Measurements from ENCODE around the gene TRAPPC12.
"Not testable (repeated sequence)": the region's sequence is repeated elsewhere in the genome, so short reads cannot be mapped to it uniquely, and the experiment has no call there.

TRAPPC12 gene

DNA sequence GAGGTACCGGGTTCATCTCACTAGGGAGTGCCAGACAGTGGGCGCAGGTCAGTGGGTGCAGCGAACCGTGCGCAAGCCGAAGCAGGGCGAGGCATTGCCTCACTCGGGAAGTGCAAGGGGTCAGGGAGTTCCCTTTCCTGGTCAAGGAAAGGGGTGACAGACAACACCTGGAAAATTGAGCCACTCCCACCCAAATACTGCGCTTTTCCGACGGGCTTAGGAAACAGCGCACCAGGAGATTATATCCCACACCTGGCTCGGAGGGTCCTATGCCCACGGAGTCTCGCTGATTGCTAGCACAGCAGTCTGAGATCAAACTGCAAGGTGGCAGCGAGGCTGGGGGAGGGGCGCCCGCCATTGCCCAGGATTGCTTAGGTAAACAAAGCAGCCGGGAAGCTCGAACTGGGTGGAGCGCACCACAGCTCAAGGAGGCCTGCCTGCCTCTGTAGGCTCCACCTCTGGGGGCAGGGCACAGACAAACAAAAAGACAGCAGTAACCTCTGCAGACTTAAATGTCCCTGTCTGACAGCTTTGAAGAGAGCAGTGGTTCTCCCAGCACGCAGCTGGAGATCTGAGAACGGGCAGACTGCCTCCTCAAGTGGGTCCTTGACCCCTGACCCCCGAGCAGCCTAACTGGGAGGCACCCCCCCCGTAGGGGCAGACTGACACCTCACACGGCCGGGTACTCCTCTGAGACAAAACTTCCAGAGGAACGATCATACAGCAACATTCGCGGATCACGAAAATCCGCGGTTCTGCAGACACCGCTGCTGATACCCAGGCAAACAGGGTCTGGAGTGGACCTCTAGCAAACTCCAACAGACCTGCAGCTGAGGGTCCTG, 9.9 kb upstream of the TRAPPC12 start:
- not testable (repeated sequence) for DNase-seq

DNA sequence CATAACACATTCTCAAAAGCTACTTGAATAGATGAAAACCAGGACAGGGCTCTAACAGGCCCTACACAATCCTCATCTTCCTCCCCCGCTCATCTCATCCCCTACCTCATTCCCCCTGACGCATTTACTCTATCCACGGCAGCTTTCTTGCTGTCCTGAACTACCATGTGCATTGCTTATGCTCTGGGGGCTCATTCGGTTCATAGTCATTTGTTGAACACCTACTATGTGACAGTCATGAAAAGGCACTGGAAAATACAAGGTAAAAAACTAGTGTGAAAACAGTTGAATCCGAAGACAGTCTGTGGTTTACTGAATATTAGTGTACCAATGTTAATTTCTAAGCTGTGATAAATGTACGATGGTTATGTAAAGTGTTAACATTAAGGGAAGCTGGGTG, 2.7 kb upstream of the TRAPPC12 start:
- no peak for DNase-seq

DNA sequence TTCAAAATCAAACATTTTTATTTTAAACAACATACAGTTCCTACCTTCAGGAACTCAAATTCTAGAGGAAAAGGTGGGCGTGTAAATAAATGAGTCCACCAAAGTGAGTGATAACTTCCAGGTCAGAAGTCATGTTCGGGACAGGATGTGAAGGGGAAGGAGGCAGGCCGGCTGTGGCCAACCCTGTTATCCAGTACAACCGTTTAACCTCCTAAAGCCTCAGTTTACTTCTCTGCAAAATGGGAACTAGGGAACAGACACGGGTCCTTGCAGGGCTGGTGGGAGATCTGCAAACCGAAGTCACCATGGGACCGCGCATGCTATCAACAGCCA, 2.2 kb upstream of the TRAPPC12 start:
- no peak for DNase-seq

DNA sequence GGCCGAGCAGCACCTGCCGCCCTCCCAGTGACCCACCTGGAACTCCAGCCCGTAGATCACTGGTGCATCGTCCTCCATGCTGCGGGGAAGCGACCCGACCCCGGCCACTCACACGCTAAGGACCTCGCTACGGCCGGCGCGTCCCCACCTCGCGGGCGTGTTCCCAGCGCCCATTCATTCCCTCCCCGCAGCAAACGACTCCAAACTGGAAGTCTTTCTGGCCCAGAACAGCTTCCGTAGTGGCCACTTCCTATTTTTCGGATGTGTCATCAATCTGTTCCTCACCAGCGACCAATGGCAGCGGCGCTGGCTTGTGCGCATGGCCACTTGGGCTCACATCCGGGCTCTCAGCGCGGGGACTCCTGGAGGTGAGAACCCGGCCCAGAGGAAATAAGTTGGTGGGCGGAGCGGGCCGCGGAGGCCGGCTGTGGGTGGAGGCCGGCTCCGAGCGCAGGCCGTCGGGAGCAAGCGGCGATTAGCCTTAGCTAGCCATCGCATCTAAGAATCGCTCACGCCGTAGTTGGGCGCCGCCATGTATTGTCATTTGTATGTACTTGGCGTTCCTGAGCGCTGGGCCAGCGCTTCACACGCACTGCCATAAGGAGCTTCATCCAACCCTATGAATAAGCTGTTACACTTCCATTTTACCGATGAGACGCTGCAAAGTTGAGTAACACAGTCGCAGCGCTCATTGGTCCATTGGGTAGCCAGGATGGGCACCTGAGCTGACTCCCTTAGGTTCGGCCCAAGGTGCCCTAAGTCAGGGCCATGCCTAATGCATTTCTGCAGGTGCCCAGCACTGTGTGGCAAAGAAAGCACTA, 1.7 kb upstream of the TRAPPC12 start, which contains the start of gene EIPR1:
Gene EIPR1, minus strand, starts transcription at position 207 of the 821 bp plus-strand sequence. Its CDS starts 129 bp downstream, at position 78.
- peak; percentile 95 for DNase-seq

DNA sequence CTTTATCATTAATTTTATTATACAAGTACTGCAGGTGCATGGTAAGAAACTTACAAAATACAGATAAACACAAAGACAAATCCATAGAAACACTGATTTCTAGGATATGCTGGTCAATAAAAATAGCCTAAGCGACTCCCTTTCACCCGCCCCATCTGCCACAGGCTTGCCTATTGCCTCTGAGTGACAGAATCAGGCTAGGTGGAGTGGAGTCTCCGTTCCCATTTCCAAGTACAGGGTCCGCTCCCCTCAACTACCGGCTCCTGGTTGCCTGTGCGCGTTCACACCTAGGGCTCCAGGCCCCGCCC, 201 bp upstream of the TRAPPC12 start:
- no peak for DNase-seq

DNA sequence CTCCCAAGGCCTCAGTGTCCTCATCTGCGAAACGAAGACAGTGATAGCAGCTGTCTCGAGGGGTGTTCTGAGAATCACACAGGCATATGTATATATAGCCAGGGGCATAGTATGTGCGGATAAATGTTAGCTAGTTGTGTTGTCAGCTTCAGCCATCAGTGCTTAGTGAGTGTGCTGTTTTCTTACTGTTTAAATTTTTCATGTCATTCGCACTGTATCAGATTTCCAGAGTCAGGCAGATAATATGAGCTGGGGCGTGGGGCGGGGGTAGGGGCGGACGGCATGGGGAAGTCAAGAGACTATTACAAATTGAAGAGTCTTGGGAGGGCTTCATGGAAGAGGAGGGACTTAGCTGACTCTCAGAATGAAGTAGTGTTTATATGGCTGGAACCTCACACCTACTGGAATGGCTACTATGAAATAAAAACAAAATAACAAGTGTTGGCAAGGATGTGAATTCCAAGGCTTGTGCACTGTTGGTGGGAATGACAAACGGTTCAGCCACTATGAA, 7.0 kb downstream of the TRAPPC12 start:
- DNase-seq: no peak

DNA sequence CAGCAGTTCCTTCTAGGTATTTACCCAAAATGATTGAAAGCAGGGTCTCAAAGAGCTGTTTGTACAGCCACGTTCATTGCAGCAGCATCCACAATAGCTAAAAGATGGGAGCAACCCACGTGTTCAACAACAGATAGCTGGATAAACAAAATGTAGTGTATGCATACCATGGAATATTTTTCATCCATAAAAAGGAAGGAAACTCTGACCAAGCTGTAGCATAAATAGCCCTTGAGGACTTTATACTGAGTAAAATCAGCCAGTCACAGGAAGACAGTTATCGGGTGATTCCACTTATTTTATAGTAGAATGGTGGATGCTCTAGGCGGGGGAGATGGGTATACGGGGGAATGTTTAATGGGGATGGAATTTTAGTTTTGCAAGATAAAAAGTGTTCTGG, 7.5 kb downstream of the TRAPPC12 start:
- no peak for DNase-seq

DNA sequence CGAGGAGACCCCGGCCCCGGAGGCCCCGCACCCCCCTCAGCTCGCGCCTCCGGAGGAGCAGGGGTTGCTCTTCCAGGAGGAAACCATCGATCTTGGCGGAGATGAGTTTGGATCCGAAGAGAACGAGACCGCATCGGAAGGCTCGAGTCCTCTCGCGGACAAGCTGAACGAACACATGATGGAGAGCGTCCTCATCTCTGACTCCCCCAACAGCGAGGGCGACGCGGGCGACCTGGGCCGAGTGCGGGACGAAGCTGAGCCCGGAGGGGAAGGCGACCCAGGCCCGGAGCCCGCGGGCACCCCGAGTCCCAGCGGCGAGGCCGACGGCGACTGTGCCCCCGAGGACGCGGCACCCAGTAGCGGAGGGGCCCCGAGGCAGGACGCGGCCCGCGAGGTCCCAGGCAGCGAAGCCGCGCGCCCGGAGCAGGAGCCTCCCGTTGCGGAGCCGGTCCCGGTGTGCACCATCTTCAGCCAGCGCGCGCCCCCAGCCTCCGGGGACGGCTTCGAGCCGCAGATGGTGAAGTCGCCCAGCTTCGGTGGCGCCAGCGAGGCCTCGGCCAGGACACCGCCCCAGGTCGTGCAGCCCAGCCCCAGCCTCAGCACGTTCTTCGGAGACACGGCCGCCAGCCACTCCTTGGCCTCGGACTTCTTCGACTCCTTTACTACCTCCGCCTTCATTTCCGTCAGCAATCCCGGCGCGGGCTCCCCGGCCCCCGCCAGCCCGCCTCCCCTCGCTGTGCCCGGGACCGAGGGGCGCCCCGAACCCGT, 8.3 kb downstream of the TRAPPC12 start:
- no peak for DNase-seq

DNA sequence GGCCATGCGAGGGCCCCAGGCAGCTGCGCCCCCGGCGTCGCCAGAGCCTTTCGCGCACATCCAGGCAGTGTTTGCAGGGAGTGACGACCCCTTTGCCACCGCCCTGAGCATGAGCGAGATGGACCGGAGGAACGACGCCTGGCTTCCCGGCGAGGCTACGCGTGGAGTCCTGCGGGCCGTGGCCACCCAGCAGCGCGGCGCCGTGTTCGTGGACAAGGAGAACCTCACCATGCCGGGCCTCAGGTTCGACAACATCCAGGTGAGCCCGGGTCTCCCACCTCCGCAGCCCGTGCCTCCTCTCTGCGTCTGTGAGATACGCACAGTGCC, 8.9 kb downstream of the TRAPPC12 start:
- DNase-seq: no peak

DNA sequence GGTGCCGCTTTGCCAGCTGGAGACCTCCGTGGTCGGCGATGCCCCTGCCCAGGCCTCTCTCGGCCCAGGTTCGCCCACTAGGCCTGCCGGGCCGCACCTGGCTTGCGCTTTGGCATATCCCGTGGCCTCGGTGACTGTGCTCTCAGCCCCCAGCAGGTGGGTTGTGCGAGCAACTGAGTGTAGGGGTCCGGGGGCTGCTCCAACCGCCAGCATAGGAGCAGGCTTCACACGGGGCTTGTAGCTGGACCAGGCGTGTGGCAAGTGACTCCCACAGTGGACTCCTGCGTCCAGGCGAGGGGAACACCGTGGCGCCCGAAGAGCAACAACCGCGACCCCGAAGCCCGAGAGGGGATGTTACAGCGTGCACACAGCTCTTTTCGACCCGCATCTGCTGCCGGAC, 9.7 kb downstream of the TRAPPC12 start:
- no peak for DNase-seq

DNA sequence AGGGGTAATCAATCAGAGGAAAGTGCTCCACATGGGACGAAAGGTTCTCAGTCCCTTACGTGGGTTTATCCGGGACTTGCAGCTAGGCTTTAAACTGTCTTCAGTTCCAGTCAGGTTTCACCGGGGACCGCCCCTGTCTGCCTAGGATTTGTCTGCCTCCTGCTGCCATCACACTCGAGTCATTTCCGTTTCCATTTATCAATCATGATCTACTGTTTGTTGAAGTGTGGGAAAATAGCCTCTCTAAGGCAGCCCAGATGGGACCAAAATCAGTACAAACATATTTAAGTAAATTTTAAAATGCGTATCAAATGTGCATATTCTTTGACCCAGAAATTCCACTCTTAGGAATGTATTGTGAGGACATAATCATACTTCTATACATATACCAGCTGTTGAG, 10.5 kb downstream of the TRAPPC12 start:
- no peak for DNase-seq

DNA sequence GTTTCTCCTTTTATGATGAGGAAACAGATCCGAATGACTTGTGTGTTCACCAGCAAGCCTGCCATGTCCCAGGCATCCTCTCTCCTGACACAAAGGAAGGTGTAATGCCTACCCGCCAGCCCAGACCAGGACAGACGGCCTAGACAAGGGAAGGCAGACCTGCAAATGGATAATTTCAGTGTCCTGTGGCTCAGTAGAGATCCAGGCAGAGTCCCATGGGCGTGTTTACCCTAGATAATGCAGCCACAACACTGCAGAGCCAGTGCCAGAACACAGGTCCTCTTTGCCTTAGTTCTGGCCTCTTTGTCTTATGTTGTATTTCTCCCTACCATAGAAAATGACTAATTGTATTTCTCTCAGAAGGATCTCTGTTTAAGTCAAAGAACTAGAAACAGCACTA, 12.7 kb downstream of the TRAPPC12 start:
- no peak for DNase-seq

DNA sequence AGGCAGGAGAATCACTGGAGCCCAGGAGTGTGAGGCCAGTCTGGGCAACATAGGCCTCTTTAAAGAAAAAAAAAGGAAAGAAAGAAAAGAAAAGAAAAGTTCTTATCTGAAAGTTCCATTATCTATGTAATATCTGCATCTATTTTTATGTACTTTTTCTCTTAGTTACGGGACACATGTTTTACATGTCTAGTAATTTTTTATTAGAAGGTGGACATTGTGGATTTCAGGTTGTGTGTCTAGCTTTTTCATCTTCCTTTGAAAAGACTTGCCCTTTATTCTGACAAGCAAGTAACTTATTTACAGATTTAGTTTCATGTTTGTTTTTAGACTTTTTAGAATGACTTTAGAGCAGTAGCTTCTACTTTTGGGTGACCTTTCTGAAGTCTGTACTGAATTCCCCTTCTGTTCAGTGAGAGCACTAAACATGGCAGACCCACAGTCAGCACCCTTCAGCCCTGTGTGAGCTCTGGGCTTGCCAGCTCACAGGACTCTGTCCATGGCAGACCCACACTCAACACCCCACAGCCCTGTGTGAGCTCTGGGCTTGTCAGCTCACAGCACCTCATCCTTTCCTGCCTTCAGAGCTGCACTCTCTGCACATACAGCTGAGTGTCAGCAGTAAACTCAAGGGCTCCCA, 17.5 kb downstream of the TRAPPC12 start:
- DNase-seq: no peak

DNA sequence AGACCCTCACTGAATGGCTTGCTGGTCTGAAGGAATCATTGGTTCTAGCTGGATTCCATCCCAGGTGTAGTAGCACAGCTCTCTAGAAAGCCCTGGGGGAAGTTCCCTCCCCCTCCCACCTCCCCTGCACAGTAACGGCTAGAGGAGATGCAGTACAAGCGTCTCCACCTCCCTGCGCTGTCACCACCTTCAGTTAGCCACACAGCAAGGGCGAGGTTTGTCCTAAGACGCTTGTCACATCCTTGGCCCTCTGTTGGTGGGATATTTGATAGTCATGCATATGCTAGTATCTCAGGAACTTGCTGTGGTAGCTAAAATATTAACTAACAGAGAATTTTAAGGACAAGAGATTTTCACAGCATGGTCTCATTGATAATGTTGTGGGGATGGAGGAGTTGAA, 19.4 kb downstream of the TRAPPC12 start:
- no peak for DNase-seq

DNA sequence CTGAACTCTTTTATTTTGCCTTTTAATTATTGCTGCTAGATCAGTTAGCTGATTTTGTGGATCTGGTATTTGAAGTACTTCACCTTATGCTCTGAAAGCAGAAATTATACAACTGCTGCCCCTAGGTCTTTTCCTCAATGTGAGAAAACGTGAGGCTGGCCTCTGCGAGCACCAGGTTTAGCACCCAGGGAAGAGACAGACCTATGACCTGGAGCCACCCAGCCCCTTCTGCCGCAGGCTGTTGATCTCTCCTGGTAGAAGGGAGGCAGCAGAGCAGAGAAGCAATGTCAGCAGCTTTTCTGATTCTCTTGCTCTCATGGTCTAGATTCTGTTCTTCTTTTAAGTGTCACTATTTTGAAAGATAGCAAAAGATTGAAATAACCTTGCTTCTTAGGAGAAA, 19.9 kb downstream of the TRAPPC12 start:
- DNase-seq: no peak

DNA sequence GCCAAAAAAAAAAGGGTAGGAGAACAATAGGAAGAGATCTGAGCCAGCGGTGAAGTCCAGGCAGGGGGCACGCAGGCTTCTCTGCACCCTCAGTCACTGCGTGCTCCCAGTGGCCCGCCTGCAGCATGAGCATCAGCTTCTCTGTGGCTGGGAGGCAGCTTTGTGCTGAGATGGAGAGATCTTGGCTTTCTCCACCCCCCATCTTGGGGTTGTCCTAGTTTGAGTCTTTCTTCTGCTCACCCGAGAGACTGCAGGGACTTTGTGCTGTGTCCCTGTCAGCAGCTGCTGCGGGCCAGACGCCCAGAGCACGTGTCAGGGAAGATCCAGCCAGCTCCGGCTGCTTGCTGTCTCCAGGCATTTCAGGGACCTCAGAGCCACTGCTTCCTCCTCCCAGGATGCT, 20.3 kb downstream of the TRAPPC12 start:
- DNase-seq: no peak

DNA sequence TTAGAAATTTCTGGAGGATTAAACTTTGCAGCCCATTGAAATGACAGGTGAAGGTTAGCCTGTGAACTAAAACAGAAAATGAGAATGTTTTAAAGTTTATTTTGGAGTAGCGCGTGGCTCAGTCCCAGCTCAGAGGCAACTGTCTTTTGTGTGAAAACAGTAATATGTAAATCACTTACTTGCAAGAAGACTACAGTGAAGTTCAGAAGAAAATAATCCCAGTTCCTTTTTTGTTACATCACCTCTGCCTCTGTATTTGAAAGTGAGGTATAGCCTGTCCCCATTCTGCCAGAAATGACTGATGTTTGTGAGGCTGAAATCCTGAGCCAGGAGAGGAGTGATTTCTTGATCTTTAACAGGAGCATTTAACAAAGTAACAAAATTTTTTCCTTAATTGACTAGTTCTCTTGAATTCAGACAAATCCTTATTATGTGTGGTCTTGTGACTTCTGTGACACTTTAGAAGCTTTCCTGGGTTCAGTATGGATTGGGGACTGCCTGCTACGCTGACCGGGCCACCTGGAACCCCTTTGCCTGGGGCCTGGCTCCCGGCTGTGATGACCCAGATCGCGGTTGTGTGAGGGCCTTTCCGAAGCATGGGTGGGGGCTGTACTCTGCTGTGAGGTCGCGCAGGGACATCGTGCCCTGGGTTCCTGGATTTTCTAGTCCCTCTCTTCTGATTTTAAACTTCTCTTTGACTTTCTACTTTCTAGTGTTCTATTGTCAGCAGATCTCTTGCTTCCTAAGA, 24.3 kb downstream of the TRAPPC12 start:
- DNase-seq: no peak

DNA sequence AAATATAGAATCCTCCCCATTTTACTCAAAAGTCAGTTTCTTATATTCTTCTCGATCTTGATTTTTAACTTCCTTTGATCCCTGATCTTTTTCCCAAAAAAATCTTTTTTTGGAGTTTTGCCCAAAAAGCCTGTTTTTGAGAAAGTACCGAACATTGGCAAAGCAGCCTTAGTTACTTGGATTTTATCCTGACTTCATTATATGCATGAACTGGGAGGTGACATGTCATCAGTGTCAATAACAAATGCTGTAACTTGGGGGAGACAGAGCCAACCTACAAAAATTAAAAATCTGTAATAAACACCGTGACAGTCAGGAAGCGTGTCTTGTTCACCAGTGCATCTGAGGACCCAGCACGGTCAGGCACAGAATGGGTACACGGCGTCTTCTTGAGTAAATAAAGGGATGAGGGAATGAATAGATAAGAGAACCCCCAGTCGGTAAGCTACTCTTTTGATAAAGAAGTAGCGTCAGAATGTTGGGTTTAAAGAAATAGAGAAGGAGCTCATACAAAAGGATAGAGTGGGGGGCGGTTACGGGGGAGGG, 24.9 kb downstream of the TRAPPC12 start:
- no peak for DNase-seq

DNA sequence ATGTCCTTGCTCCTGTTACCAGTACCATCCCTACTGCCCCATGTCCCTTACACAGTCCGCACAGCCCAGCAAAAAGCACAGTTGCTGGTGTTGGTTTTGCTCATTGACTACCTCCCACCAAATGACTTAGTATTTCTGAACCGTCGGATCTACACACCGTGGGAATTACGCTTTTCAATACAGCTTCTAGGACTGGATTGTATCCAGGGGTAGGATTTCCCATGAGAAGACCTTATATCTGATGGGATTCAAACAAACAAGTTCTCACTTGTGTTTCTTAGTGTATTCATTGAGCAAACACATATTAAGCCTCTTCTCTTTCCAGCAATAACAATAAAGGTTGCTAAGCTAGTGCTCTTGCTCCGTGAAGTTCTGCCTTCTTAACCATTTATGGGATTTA, 25.8 kb downstream of the TRAPPC12 start:
- no peak for DNase-seq

DNA sequence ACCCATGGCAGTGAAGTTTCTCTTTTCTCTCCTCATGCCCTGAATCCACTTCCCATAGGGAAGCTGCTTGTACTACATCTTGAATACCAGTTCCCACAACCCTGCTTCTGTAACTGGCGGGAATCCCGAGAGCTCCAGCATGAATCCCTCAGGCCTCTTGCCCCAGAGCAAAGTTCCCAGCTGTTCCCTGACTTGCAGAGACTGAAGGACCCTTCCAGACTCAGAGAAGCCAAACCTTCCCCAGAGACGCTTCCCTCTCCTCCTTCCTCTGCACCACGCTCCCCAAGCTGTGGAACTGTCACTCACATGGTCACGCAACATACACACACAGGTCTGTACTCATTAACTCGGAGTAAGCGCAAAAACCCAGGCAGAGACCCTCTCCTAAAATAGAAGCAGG, 26.4 kb downstream of the TRAPPC12 start:
- DNase-seq: no peak

DNA sequence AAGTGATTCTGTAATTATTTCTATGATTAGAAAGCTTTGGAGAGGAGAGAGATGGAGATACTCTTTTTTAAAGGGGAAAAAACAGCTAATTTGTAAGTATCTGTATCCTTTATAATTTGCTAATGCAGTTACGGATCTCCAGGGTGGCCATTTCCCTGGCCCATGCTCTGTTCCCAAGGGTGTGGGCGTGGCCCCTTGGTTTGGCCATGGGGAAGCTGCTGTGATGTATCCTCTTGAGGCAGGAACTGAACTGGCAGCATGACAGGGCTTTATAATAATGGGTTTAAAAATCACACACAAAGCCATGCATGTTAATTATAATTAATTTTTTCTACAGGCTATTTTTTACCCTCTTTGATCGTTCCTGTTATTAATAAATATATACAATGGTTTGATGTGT, 27.0 kb downstream of the TRAPPC12 start:
- no peak for DNase-seq

DNA sequence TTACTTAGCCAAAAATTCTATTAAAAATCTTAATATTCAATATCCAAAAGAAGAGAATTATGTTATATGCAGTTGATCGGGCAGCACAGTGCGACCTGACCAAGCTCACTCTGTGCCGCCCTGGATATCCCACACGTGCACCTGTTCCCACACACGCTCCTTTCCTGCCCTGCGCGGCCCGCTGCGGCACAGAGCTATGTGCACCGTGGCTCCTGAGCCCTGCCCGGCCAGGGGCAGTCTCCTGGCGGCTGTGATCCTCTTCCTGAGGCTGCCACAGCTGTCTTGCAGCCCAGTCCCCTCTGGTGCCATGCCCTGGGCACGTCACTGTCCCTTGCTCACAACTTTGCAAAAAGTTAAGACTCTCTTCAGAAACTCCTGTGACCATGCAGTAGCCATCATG, 29.3 kb downstream of the TRAPPC12 start:
- DNase-seq: no peak

All from CD4-positive, alpha-beta T cell treated with Interleukin-17A for 4 hours (primary cell).